EH (cell line): ENCODE measurements around the gene PCDHGB6.
"Not testable (repeated sequence)": the region's sequence is repeated elsewhere in the genome, so short reads cannot be mapped to it uniquely, and the experiment has no call there.

ENCODE experiments used
- DNase-seq: peaks from one replicate; pipeline ENCODE4 v3.0.0-alpha.2; 2015; ENCODE audit warnings: low read depth

The PCDHGB6 gene

DNA sequence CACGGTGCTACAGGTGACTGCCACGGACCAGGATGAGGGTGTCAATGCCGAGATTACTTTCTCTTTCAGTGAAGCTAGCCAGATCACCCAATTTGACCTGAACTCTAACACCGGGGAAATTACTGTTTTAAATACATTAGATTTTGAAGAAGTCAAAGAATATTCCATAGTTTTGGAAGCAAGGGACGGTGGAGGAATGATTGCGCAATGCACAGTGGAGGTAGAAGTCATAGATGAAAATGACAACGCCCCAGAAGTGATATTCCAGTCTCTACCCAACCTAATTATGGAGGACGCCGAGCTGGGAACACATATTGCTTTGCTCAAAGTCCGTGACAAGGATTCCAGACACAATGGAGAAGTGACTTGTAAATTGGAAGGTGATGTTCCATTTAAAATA, 19.2 kb upstream of the PCDHGB6 start:
- DNase-seq = no peak

DNA sequence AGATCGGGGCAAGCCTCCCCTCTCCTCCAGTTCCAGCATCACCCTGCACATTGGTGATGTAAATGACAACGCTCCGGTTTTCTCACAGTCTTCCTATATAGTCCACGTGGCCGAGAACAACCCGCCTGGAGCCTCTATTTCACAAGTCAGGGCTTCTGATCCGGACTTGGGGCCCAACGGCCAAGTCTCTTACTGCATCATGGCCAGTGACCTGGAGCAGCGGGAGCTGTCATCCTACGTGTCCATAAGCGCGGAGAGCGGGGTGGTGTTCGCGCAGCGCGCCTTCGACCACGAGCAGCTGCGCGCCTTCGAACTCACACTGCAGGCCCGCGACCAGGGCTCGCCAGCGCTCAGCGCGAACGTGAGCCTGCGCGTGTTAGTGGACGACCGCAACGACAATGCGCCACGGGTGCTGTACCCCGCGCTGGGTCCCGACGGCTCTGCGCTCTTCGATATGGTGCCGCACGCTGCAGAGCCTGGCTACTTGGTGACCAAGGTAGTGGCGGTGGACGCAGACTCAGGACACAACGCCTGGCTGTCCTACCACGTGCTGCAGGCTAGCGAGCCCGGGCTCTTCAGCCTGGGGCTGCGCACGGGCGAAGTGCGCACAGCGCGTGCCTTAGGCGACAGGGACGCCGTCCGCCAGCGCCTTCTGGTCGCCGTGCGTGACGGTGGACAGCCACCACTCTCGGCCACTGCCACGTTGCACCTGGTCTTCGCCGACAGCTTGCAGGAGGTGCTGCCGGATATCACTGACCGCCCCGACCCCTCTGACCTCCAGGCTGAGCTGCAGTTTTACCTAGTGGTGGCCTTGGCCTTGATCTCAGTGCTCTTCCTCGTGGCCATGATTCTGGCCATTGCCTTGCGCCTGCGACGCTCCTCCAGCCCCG, 18.4 kb upstream of the PCDHGB6 start:
- no peak for DNase-seq

DNA sequence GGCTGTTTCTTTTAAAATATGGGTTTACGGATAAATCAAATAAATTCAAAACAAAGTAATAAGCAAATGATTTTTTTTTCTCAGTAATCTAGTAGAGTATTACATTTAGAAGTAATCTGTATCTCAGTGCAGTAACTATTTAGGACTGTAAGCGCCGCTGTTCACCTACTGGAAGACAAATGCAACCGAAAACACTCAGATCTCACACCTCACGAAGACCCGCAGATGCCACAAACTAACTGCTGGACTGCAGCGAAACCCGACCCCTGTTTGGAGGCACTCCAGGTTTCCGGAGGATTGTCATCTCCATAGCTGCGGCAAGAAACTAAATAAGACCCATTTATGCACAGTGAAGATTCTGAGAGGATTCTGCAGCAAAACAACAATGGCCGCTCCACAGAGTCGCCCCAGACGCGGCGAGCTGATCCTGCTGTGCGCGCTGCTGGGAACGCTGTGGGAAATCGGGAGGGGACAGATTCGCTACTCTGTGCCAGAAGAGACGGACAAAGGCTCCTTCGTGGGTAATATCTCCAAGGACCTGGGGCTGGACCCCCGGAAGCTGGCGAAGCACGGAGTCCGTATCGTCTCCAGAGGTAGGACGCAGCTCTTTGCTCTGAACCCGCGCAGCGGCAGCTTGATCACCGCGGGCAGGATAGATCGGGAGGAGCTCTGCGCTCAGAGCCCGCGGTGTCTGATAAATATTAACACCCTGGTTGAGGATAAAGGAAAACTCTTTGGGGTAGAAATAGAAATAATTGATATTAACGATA, 15.2 kb upstream of the PCDHGB6 start, which contains the start of gene PCDHGA8:
PCDHGA8 (plus strand) TSS at position 205 of the 770 bp plus-strand sequence; CDS start at position 386, 181 bp downstream.
- DNase-seq = peak; percentile 30

DNA sequence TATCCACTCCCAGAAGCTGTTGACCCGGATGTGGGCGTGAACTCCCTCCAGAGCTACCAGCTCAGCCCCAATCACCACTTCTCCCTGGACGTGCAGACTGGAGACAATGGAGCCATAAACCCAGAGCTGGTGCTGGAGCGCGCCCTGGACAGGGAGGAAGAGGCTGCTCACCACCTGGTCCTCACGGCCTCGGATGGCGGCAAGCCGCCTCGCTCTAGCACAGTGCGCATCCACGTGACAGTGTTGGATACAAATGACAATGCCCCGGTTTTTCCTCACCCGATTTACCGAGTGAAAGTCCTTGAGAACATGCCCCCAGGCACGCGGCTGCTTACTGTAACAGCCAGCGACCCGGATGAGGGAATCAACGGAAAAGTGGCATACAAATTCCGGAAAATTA, 14.6 kb upstream of the PCDHGB6 start:
- DNase-seq = no peak

DNA sequence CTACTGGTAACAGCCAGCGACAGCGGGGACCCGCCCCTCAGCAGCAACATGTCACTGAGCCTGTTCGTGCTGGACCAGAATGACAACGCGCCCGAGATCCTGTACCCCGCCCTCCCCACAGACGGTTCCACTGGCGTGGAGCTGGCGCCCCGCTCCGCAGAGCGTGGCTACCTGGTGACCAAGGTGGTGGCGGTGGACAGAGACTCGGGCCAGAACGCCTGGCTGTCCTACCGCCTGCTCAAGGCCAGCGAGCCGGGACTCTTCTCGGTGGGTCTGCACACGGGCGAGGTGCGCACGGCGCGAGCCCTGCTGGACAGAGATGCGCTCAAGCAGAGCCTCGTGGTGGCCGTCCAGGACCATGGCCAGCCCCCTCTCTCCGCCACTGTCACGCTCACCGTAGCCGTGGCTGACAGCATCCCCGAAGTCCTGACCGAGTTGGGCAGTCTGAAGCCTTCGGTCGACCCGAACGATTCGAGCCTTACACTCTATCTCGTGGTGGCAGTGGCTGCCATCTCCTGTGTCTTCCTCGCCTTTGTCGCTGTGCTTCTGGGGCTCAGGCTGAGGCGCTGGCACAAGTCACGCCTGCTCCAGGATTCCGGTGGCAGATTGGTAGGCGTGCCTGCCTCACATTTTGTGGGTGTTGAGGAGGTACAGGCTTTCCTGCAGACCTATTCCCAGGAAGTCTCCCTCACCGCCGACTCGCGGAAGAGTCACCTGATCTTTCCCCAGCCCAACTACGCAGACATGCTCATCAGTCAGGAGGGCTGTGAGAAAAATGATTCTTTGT, 13.2 kb upstream of the PCDHGB6 start:
- not testable (repeated sequence) for DNase-seq

DNA sequence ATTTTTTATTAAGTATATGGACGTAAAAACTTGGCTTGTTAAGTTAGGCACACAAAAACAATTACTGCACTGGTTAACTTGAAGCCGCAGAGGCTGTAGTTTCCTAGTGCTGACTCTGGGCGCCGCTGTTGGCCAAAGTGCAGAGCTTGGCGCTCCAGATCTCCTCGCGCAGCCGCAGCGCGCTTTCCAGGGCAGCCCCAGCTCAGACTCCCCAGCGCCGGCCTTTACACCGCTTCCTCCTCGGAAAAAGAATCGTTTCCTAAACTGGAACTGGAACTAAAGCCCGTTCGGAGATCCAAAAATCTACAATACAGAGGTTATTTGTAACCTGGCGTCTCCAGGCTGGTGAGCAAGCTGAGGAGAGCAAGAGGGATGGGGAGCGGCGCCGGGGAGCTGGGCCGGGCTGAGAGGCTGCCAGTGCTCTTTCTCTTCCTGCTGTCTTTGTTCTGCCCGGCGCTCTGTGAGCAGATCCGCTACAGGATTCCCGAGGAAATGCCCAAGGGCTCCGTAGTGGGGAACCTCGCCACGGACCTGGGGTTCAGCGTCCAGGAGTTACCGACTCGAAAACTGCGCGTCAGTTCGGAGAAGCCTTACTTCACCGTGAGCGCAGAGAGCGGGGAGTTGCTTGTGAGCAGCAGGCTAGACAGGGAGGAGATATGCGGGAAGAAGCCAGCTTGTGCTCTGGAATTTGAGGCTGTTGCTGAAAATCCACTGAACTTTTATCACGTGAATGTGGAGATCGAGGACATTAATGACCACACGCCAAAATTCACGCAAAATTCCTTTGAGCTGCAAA, 9.9 kb upstream of the PCDHGB6 start, which contains the start of gene PCDHGB5:
PCDHGB5 (plus strand) TSS at position 192 of the 796 bp plus-strand sequence; CDS start at position 373, 181 bp downstream.
- peak; percentile 73 for DNase-seq

DNA sequence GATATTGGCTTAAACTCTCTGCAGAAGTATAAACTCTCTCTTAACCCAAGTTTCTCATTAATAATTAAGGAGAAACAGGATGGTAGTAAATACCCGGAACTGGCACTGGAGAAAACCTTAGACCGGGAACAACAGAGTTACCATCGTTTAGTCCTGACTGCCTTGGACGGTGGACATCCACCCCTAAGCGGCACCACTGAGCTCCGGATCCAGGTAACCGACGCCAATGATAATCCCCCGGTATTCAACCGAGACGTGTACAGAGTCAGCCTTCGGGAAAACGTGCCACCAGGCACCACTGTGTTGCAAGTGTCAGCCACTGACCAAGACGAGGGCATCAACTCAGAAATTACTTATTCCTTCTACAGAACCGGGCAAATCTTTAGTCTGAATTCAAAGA, 9.2 kb upstream of the PCDHGB6 start:
- no peak for DNase-seq

DNA sequence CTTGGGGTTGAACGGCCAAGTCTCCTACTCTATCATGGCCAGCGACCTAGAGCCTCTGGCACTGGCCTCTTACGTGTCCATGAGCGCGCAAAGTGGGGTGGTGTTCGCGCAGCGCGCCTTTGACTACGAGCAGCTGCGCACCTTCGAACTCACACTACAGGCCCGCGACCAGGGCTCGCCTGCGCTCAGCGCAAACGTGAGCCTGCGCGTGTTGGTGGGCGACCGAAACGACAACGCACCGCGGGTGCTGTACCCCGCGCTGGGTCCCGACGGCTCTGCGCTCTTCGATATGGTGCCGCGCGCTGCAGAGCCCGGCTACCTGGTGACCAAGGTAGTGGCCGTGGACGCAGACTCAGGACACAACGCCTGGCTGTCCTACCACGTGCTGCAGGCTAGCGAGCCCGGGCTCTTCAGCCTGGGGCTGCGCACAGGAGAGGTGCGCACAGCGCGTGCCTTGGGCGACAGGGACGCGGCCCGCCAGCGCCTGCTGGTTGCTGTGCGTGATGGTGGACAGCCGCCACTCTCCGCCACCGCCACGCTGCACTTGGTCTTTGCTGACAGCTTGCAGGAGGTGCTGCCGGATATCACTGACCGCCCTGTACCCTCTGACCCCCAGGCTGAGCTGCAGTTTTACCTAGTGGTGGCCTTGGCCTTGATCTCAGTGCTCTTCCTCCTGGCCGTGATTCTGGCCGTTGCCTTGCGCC, 8.1 kb upstream of the PCDHGB6 start:
- DNase-seq = no peak

DNA sequence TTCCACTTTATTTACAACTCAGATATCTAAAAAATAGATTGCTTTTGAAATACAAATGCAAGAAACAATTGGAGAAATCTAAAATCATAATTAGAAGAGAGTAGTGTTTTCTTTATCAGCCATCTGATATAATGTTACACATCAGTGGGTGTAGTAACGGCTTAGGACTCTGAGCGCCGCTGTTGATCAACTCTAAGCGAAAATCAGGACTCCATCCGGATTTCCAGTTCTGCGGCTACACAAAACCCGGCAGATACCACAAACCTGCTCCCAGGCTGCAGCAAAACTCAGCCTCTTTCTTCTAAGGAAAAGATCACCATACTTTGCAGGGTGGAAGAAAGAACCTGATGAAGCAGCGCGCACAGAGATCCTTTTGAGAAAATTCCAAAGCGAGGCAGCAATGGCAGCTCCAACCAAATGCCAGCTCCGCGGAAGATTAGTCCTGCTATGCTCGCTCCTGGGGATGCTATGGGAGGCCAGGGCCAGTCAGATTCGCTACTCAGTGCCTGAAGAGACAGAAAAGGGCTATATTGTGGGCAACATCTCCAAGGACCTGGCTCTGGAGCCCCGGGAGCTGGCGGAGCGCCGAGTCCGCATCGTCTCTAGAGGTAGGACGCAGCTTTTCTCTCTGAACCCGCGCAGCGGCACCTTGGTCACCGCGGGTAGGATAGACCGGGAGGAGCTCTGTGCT, 5.1 kb upstream of the PCDHGB6 start, which contains the start of gene PCDHGA9:
PCDHGA9 (plus strand) TSS at position 226 of the 691 bp plus-strand sequence; CDS start at position 401, 175 bp downstream.
- DNase-seq = peak; percentile 11

DNA sequence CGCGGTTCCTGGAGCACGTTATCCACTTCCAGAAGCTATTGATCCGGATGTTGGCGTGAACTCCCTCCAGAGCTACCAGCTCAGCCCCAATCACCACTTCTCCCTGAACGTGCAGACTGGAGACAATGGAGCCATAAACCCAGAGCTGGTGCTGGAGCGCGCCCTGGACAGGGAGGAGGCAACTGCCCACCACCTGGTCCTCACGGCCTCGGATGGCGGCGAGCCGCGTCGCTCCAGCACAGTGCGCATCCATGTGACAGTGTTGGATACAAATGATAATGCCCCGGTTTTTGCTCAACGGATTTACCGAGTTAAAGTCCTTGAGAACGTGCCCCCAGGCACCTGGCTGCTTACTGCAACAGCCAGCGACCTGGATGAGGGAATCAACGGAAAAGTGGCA, 4.4 kb upstream of the PCDHGB6 start:
- no peak for DNase-seq

DNA sequence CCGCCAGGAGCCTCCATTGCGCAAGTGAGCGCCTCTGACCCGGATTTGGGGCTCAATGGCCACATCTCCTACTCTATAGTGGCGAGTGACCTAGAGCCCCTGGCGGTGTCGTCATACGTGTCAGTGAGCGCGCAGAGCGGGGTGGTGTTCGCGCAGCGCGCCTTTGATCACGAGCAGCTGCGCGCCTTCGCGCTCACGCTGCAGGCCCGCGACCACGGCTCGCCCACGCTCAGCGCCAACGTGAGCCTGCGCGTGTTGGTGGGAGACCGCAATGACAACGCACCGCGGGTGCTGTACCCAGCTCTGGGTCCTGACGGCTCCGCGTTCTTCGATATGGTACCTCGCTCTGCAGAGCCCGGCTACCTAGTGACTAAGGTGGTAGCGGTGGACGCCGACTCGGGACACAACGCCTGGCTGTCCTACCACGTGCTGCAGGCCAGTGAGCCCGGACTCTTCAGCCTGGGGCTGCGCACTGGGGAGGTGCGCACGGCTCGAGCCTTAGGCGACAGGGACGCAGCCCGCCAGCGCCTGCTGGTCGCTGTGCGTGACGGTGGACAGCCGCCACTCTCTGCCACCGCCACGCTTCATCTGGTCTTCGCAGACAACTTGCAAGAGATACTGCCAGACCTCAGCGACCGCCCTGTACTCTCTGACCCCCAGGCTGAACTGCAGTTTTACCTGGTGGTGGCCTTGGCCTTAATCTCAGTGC, 1.9 kb downstream of the PCDHGB6 start:
- no peak for DNase-seq

DNA sequence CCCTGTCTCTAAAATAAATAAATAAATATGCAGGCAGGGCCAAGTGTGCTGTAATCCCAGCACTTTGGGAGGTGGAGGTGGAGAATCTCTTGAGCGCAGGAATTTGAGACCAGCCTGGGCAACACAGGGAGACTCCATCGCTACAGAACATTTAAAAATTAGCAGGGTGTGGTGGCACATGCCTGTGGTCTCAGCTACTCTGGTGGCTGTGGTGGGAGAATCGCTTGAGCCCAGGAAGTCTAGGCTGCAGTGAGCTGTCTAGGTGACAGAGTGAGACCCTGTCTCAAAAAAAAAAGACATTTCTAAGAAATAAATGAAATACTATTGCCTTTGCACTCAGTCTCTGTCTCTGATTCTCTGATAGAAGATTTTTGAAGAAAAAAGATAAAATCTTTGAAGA, 3.8 kb downstream of the PCDHGB6 start:
- no peak for DNase-seq

DNA sequence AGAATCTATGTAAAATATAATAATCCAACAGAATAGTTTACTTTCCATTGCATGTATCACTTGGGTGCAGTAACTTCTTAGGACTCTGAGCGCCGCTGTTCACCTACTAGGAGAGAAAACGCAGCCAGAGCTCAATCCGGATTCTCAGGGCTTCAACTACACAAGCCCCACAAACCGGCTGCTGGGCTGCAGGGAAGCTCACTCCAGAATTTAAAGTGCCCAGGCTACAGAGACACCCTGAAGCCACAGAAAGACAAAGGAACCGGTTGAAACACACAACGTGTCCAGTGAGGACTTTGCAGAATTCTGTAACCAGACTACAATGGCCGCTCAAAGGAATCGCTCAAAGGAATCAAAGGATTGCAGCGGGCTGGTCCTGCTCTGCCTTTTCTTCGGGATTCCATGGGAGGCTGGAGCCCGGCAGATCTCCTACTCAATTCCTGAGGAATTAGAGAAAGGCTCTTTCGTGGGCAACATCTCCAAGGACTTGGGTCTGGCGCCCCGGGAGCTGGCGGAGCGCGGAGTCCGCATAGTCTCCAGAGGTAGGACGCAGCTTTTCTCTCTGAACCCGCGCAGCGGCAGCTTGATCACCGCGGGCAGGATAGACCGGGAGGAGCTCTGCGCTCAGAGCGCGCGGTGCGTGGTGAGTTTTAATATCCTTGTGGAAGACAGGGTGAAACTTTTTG, 5.2 kb downstream of the PCDHGB6 start, which contains the start of gene PCDHGA10:
PCDHGA10 (plus strand) TSS at position 134 of the 686 bp plus-strand sequence; CDS start at position 323, 189 bp downstream.
- DNase-seq = peak; percentile 72

DNA sequence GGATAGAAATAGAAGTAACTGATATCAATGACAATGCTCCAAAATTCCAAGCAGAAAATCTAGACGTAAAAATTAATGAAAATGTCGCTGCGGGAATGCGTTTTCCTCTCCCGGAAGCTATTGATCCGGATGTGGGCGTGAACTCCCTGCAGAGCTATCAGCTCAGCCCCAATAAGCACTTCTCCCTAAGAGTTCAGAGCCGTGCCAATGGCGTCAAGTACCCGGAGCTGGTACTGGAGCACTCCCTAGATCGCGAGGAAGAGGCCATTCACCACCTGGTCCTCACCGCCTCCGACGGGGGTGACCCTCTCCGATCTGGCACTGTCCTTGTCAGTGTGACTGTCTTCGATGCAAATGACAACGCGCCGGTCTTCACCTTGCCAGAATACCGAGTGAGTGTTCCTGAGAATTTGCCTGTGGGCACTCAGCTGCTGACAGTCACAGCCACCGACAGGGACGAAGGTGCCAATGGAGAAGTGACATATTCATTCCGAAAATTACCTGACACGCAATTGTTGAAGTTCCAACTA, 5.8 kb downstream of the PCDHGB6 start:
- no peak for DNase-seq

DNA sequence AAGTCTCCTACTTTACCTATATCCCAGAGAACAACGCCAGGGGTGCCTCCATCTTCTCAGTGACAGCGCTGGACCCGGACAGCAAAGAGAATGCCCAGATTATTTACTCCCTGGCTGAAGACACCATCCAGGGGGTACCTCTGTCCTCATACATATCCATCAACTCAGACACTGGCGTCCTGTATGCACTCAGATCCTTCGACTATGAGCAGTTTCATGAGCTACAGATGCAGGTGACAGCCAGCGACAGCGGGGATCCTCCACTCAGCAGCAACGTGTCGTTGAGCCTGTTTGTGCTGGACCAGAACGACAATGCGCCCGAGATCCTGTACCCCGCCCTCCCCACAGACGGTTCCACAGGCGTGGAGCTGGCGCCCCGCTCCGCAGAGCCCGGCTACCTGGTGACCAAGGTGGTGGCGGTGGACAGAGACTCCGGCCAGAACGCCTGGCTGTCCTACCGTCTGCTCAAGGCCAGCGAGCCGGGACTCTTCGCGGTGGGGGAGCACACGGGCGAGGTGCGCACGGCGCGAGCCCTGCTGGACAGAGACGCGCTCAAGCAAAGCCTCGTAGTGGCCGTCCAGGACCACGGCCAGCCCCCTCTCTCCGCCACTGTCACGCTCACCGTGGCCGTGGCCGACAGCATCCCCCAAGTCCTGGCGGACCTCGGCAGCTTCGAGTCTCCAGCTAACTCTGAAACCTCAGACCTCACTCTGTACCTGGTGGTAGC, 6.9 kb downstream of the PCDHGB6 start:
- not testable (repeated sequence) for DNase-seq

DNA sequence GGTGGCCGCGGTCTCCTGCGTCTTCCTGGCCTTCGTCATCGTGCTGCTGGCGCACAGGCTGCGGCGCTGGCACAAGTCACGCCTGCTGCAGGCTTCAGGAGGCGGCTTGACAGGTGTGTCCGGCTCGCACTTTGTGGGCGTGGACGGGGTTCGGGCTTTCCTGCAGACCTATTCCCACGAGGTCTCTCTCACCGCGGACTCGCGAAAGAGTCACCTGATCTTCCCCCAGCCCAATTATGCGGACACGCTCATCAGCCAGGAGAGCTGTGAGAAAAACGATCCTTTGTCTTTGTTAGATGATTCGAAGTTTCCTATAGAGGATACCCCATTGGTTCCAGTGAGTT, 7.4 kb downstream of the PCDHGB6 start:
- not testable (repeated sequence) for DNase-seq

DNA sequence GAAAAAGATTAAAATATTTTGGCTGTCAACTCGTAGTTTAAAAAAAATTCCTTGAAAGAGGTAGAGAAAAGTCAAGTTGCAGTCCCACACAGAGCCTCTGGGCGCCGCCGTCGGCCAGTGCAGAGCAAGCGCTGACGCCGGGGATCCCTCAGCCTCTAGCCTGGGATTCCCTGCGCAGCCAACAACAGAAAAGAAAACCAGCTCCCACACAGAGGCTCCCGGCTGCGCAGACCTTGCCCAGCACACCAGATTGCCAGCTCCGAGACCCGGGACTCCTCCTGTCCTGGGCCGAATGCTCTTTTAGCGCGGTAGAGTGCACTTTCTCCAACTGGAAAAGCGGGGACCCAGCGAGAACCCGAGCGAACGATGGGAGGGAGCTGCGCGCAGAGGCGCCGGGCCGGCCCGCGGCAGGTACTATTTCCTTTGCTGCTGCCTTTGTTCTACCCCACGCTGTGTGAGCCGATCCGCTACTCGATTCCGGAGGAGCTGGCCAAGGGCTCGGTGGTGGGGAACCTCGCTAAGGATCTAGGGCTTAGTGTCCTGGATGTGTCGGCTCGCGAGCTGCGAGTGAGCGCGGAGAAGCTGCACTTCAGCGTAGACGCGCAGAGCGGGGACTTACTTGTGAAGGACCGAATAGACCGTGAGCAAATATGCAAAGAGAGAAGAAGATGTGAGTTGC, 9.8 kb downstream of the PCDHGB6 start, which contains the start of gene PCDHGB7:
PCDHGB7 (plus strand) TSS at position 184 of the 679 bp plus-strand sequence; CDS start at position 367, 183 bp downstream.
- peak; percentile 80 for DNase-seq
